Astrocyte of the spinal cord (primary cell): ENCODE measurements around the gene SOWAHA.
"Not testable (repeated sequence)": the region's sequence is repeated elsewhere in the genome, so short reads cannot be mapped to it uniquely, and the experiment has no call there.

Source experiments
- DNase-seq: peaks from one replicate; pipeline ENCODE4 v3.0.0; 2011; ENCODE audit warnings: low read depth, low spot score
- H3K4me3 ChIP-seq: 2 replicates; pipeline ENCODE4 v1.5.1; 2011; ENCODE audit warnings: low read depth, mild to moderate bottlenecking, low read length, moderate library complexity
- in situ Hi-C: cut with HindIII; loops from 2 replicates; pipeline ENCODE4 v1.10.0; 2017; ENCODE audit warnings: low sequenced_read_pairs
- TF ChIP-seq, protein P1 (sequence below): IDR thresholded peaks from 2 replicates; pipeline ENCODE4 v1.5.1; 2012; ENCODE audit warnings: low read depth, mild to moderate bottlenecking, low read length, inconsistent platforms

The SOWAHA gene

DNA sequence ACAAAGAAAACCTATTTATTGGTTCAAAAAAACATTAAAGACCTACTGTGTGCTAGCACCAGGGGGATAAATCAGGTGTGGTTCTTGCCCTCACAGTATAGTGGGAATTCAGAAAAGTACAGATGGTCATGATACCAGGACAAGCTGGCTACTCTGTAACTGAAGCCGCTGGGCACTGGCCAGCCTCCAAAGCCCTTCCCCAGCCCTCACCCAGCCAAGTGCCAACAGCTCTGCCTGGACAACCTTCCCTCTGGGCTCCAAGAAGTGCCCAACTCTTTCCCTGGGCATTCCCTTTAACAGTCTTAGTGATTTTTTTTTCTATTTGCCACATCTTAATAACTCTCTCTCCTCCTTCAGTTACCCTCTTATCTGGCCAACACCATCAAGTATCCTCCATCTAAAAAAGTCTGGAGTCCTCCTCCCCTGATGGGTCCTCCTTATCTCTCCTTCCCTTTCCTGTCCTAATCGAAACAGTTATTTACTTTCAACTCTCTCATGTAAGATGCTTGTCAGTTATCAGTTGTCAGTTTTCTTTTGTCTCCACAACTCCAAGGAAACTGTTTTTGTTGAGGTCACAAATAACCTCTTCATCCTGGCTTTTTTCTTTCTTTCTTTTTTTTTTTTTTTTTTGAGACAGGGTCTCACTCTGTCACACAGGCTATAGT lies 22.8 kb upstream of the SOWAHA start:
- DNase-seq: no peak
- in situ Hi-C loops: no loop called here
- no peak overlapping the region for H3K4me3 ChIP-seq
- TF ChIP-seq, protein P1, sequence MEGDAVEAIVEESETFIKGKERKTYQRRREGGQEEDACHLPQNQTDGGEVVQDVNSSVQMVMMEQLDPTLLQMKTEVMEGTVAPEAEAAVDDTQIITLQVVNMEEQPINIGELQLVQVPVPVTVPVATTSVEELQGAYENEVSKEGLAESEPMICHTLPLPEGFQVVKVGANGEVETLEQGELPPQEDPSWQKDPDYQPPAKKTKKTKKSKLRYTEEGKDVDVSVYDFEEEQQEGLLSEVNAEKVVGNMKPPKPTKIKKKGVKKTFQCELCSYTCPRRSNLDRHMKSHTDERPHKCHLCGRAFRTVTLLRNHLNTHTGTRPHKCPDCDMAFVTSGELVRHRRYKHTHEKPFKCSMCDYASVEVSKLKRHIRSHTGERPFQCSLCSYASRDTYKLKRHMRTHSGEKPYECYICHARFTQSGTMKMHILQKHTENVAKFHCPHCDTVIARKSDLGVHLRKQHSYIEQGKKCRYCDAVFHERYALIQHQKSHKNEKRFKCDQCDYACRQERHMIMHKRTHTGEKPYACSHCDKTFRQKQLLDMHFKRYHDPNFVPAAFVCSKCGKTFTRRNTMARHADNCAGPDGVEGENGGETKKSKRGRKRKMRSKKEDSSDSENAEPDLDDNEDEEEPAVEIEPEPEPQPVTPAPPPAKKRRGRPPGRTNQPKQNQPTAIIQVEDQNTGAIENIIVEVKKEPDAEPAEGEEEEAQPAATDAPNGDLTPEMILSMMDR: no peak

DNA sequence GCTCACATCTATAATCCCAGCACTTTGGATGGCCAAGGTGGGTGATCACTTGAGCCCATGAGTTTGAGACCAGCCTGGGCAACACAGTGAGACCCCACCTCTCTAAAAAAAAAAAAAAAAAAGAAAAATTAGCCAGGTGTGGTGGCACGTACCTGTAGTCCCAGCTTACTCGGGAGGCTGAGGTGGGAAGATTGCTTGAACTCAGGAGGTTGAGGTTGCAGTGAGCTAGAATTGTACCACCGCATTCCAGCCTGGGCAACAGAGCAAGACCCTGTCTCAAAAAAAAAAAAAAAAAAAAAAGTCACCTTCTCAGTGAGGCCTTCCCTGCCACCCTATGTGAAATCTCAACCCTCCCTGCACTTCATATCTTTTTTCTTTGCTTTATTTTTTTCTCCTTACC lies 22.1 kb upstream of the SOWAHA start:
- DNase-seq: no peak
- H3K4me3 ChIP-seq: no peak overlapping the region
- in situ Hi-C loops: no loop called here
- TF ChIP-seq, protein P1: no peak

DNA sequence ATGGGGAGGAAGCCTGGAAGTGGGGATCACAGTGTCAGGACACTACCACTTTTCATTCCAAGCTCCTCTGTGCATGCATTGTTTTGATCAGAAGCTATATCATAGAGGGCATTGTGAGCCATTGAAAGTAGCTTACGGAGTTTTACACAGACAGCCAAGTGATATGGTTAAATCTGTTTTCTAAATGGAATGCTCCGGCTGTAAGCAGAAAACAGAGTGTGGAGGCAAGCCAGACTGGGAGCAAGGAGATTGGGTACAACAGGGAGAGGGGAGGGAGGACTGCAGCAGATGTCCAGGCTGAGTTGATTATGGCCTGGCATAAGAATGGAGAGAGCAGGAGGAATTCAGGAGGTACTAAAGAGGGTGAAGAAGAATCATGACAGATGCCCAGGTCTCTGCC lies 15.5 kb upstream of the SOWAHA start:
- no peak for DNase-seq

DNA sequence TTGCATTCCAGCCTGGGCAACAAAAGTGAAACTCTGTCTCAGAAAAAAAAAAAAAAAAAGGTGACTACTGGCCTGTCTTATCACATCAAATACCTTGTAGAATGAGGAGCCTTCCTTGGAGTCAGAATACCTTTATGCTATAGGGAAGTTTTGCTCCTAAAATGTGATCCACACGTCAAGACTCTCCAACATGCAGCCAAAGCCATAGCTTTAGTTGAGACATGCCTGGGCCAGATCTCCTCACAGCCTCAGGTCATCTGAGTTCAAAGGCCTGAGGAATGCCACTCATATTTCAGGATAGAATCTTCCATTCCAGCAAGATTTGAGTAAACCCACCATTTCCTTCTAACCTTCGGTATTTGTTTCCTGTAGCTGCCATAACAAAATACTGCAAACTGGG lies 13.7 kb upstream of the SOWAHA start:
- no peak for DNase-seq
- no peak overlapping the region for H3K4me3 ChIP-seq
- TF ChIP-seq, protein P1: no peak
- in situ Hi-C loops: no loop called here

More for the DNA sequence above, 15.5 kb upstream of the SOWAHA start:
- in situ Hi-C loops: no loop called here
- TF ChIP-seq, protein P1: no peak
- no peak overlapping the region for H3K4me3 ChIP-seq

DNA sequence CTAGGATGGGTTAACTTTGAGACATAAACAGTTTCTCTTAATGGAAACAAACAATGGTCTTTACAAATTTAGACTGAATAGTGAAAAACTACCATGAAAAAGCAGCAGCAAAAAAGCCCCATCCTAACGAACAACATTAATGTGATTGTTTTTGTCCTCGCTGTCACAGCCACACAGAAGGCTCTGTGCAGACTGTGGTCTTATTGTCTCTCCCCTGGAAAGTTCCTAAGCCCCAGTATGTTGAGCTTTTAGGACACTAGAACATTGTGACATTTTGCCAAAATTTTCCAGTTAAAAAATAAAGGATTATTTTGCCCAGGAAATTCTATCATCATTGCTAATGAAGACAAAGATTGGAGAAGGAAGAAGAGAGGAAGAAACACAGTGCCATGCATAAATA lies 12.6 kb upstream of the SOWAHA start:
- no peak for DNase-seq
- in situ Hi-C loops: no loop called here
- TF ChIP-seq, protein P1: no peak

DNA sequence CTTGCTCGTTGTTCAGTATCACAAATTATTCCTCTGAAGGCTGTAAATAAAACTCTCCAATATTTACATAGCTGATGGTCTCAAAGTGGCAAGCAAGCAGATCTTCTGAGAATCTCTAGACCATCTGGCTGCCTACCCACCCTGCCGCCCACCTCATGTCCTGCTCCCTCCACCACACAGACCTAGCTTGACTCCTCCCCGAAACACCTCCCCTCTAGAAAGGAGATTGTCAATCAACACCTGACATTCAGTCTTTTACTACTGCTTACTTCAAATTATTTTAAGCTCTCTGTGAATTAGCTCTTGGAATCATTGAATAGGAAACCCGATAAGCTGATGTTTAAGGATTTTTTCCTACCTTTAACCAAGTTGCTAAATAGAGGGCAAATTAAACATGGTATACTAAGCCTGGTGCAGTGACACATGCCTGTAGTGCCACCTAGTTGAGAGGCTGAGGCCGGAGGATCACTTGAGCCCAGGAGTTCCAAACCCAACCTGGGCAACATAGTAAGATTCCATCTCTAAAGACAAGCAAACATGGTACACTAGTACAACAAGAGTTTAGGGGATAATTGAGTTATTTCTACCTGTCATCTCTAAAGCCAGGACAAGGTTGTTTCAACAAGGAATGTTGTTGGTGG lies 10.9 kb upstream of the SOWAHA start:
- in situ Hi-C loops: no loop called here

More for the DNA sequence above, 12.6 kb upstream of the SOWAHA start:
- no peak overlapping the region for H3K4me3 ChIP-seq

DNA sequence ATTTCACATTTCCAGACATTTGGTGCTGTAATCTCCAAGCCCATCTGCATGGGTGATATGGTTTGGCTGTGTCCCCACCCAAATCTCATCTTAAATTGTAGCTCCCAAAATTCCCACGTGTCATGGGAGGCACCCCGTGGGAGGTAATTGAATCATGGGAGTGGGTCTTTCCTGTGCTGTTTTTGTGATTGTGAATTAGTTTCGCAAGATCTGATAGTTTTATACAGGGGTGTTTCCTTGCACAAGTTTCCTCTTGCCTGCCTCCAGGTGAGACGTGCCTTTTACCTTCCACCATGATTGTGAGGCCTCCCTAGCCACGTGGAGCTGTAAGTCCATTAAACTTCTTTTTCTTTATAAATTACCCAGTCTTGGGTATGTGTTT lies 10.4 kb upstream of the SOWAHA start:
- H3K4me3 ChIP-seq, in situ Hi-C loops, DNase-seq: not testable (repeated sequence)

More for the DNA sequence above, 10.9 kb upstream of the SOWAHA start:
- TF ChIP-seq, protein P1: no peak
- H3K4me3 ChIP-seq: no peak overlapping the region
- no peak for DNase-seq

DNA sequence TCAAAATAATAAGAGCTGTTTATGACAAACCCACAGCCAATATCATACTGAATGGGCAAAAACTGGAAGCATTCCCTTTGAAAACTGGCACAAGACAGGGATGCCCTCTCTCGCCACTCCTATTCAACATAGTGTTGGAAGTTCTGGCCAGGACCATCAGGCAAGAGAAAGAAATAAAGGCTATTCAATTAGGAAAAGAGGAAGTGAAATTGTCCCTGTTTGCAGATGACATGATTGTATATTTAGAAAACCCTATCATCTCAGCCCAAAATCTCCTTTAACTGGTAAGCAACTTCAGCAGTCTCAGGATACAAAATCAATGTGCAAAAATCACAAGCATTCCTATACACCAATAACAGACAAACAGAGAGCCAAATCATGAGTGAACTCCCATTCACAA lies 8.9 kb upstream of the SOWAHA start:
- in situ Hi-C loops, H3K4me3 ChIP-seq, DNase-seq: not testable (repeated sequence)

DNA sequence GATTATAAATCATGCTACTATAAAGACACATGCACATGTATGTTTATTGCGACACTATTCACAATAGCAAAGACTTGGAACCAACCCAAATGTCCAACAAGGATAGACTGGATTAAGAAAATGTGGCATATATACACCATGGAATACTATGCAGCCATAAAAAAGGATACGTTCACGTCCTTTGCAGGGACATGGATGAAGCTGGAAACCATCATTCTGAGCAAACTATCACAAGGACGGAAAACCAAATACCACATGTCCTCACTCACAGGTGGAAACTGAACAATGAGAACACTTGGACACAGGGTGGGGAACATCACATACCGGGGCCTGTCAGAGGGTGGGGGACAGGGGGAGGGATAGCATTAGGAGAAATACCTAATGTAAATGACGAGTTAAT lies 7.2 kb upstream of the SOWAHA start:
- H3K4me3 ChIP-seq, in situ Hi-C loops, DNase-seq: not testable (repeated sequence)

DNA sequence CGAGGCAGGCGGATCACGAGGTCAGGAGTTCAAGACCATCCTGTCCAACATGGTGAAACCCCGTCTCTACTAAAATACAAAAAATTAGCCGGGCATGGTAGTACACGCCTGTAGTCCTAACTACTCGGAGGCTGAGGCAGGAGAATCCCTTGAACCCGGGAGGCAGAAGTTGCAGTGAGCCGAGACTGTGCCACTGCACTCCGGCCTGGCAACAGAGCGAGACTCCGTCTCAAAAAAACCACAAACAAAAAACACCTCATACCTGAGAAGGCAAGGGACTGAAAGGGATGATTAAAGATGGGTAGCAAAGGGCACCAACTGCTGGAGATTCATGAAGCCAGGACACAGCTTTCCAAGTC lies 6.3 kb upstream of the SOWAHA start:
- H3K4me3 ChIP-seq, DNase-seq, in situ Hi-C loops: not testable (repeated sequence)
